H1 (cell line): ENCODE data around the gene GAB2. TPM values are rescaled to one million over a fixed set of nuclear protein-coding genes. Genes with fewer than 3 reads are reported as not detected.

Source experiments
- CTCF ChIA-PET: fragments of 300-600 bp; sonication (Branson Sonifier 250); formaldehyde crosslinking; loops from one replicate; lab custom pipeline; 2021; ENCODE audit not compliant: partially characterized antibody; lab: Charles Lee
- POLR2A ChIA-PET: fragments of 300-600 bp; sonication (Branson Sonifier 250); formaldehyde crosslinking; loops from one replicate; lab custom pipeline; 2021; ENCODE audit warnings: inconsistent platforms; ENCODE audit not compliant: partially characterized antibody; lab: Charles Lee
- DNase-seq, 2 experiments: peaks; one replicate each; pipeline versions ENCODE4 v3.0.0 to v3.0.0-alpha.2; 2010 to 2022; ENCODE audit warnings: low spot score in 2 of 2, low read depth in 1 of 2, mixed read lengths in 1 of 2
- FAIRE-seq: peaks from 2 replicates; lab custom pipeline; 2011; peaks lifted over from hg19 to GRCh38; lab: Jason Lieb, UNC
- H2AFZ ChIP-seq: 2 replicates; pipeline ENCODE4 v1.8.1; 2012; ENCODE audit warnings: low read length, inconsistent platforms
- H2AK5ac ChIP-seq: 2 replicates; pipeline ENCODE4 v1.6.1; 2013; ENCODE audit warnings: low read depth, low read length
- H2BK120ac ChIP-seq: replicated peaks from 2 replicates; pipeline ENCODE3; 2013; ENCODE audit warnings: low read depth, low read length, inconsistent platforms
- H2BK12ac ChIP-seq: 2 replicates; pipeline ENCODE4 v1.6.1; 2013; ENCODE audit warnings: low read depth, low read length
- H2BK15ac ChIP-seq: 2 replicates; pipeline ENCODE4 v1.6.1; 2013; ENCODE audit warnings: low read length
- H2BK20ac ChIP-seq: 2 replicates; pipeline ENCODE4 v1.6.1; 2013; ENCODE audit warnings: low read length
- H2BK5ac ChIP-seq: 2 replicates; pipeline ENCODE4 v1.6.1; 2013; ENCODE audit warnings: low read depth, low read length
- H3K14ac ChIP-seq: 2 replicates; pipeline ENCODE4 v1.6.1; 2013; ENCODE audit warnings: inconsistent platforms; ENCODE audit not compliant: insufficient read length
- H3K18ac ChIP-seq: 2 replicates; pipeline ENCODE4 v1.6.1; 2013; ENCODE audit warnings: low read length; ENCODE audit errors: extremely low read depth
- H3K23ac ChIP-seq: 2 replicates; pipeline ENCODE4 v1.6.1; 2013; ENCODE audit warnings: inconsistent platforms; ENCODE audit not compliant: insufficient read length
- H3K23me2 ChIP-seq: 2 replicates; pipeline ENCODE4 v1.6.1; 2013; ENCODE audit warnings: low read depth, low read length
- H3K27ac ChIP-seq: 2 replicates; pipeline ENCODE4 v1.6.1; 2011; ENCODE audit warnings: low read depth, low read length, inconsistent platforms
- H3K27me3 ChIP-seq, 4 experiments: replicated peaks in 1 of 4; 1 replicate in 1 of 4; 2 replicates in 3 of 4; pipeline versions ENCODE4 v1.6.1 to v1.8.1; 2011 to 2013; ENCODE audit warnings: low read length in 3 of 4, mild to moderate bottlenecking in 3 of 4, inconsistent platforms in 2 of 4, mixed read lengths in 2 of 4, moderate library complexity in 1 of 4; ENCODE audit not compliant: control insufficient read depth in 3 of 4, insufficient read depth in 3 of 4; ENCODE audit errors: extremely low read depth in 1 of 4
- H3K36me3 ChIP-seq, 4 experiments: 2 replicates each; pipeline versions ENCODE4 v1.6.1 to v1.8.1; 2011 to 2013; ENCODE audit warnings: mild to moderate bottlenecking in 4 of 4, low read length in 3 of 4, moderate library complexity in 2 of 4, control low read depth in 1 of 4, inconsistent platforms in 1 of 4; ENCODE audit not compliant: insufficient read depth in 4 of 4, control insufficient read depth in 2 of 4
- H3K4ac ChIP-seq: replicated peaks from 2 replicates; pipeline ENCODE3; 2013; ENCODE audit warnings: low read length, low read depth, mixed read lengths, inconsistent platforms; ENCODE audit not compliant: insufficient read length
- H3K4me1 ChIP-seq, 4 experiments: replicated peaks in 1 of 4; 1 replicate in 1 of 4; 2 replicates in 3 of 4; pipeline versions ENCODE4 v1.6.1 to v1.8.1; 2011 to 2013; ENCODE audit warnings: low read length in 3 of 4, inconsistent platforms in 2 of 4, mixed read lengths in 1 of 4; ENCODE audit not compliant: insufficient read depth in 4 of 4, control insufficient read depth in 3 of 4
- H3K4me2 ChIP-seq, 2 experiments: 2 replicates each; pipeline versions ENCODE4 v1.6.1 to v1.8.1; 2011 to 2013; ENCODE audit warnings: low read depth in 2 of 2, low read length in 2 of 2, control low read depth in 1 of 2, inconsistent platforms in 1 of 2, mild to moderate bottlenecking in 1 of 2; ENCODE audit not compliant: insufficient read depth in 1 of 2
- H3K4me3 ChIP-seq, 4 experiments: fragments of 200-600, 300-600 bp in 1 of 4; sonication (generic), shearing (Covaris generic), sonication (Bioruptor Twin) in 1 of 4; 2 replicates each; pipeline versions ENCODE4 v1.5.1 to v1.8.1; 2011 to 2016; ENCODE audit warnings: low read length in 4 of 4, low read depth in 3 of 4, control low read depth in 2 of 4, inconsistent platforms in 2 of 4, mild to moderate bottlenecking in 2 of 4, mixed read lengths in 1 of 4, moderate library complexity in 1 of 4; ENCODE audit not compliant: insufficient read depth in 2 of 4; ENCODE audit errors: extremely low read depth in 1 of 4
- H3K56ac ChIP-seq: replicated peaks from 2 replicates; pipeline ENCODE3; 2013; ENCODE audit warnings: low read depth, mild to moderate bottlenecking, mixed read lengths, low read length, inconsistent platforms; ENCODE audit not compliant: insufficient read length
- H3K79me1 ChIP-seq: 2 replicates; pipeline ENCODE4 v1.6.1; 2013; ENCODE audit warnings: low read depth, low read length, control low read depth
- H3K79me2 ChIP-seq, 2 experiments: 2 replicates each; pipeline versions ENCODE4 v1.6.1 to v1.8.1; 2012 to 2013; ENCODE audit warnings: low read length in 2 of 2, mild to moderate bottlenecking in 2 of 2, inconsistent platforms in 1 of 2; ENCODE audit not compliant: insufficient read depth in 2 of 2, control insufficient read depth in 1 of 2
- H3K9ac ChIP-seq, 4 experiments: replicated peaks in 1 of 4; 1 replicate in 1 of 4; 2 replicates in 3 of 4; pipeline versions ENCODE4 v1.6.1 to v1.8.1; 2011 to 2013; ENCODE audit warnings: low read depth in 3 of 4, low read length in 3 of 4, control low read depth in 2 of 4, mild to moderate bottlenecking in 2 of 4, moderate library complexity in 2 of 4, inconsistent platforms in 1 of 4; ENCODE audit errors: extremely low read depth in 1 of 4
- H3K9me3 ChIP-seq, 2 experiments: 2 replicates each; pipeline versions ENCODE4 v1.6.1 to v1.8.1; 2012 to 2013; ENCODE audit warnings: mild to moderate bottlenecking in 2 of 2, moderate library complexity in 2 of 2, control low read depth in 1 of 2, inconsistent platforms in 1 of 2, low read depth in 1 of 2, low read length in 1 of 2, mixed read lengths in 1 of 2; ENCODE audit not compliant: insufficient read depth in 2 of 2
- H4K20me1 ChIP-seq, 2 experiments: replicated peaks in 1 of 2; 2 replicates each; pipeline versions ENCODE3 to v1.8.1; 2011 to 2013; ENCODE audit warnings: inconsistent platforms in 2 of 2, low read length in 2 of 2, mild to moderate bottlenecking in 1 of 2; ENCODE audit not compliant: insufficient read depth in 2 of 2, control insufficient read depth in 1 of 2
- H4K5ac ChIP-seq: 2 replicates; pipeline ENCODE4 v1.6.1; 2013; ENCODE audit warnings: low read length, low read depth, mixed read lengths, inconsistent platforms; ENCODE audit not compliant: insufficient read length
- H4K8ac ChIP-seq: 2 replicates; pipeline ENCODE4 v1.8.0; 2013; ENCODE audit warnings: mild to moderate bottlenecking, moderate library complexity, low read length, inconsistent platforms; ENCODE audit not compliant: insufficient read depth; ENCODE audit errors: extremely low read depth
- H4K91ac ChIP-seq: replicated peaks from 2 replicates; pipeline ENCODE3; 2013; ENCODE audit warnings: low read length, mixed read lengths, inconsistent platforms; ENCODE audit not compliant: insufficient read length
- BACH1 ChIP-seq: IDR thresholded peaks from 2 replicates; pipeline ENCODE4 v1.6.1; 2012; ENCODE audit warnings: low read length, improper control_type of control experiment
- FOSL1 ChIP-seq: IDR thresholded peaks from 2 replicates; pipeline ENCODE4 v1.6.1; 2011; ENCODE audit warnings: mild to moderate bottlenecking, low read depth, low read length, moderate library complexity; ENCODE audit not compliant: insufficient read depth
- SUZ12 ChIP-seq: fragments of 200-600 bp; sonication (generic); IDR thresholded peaks from 2 replicates; pipeline ENCODE4 v1.6.1; 2012; ENCODE audit warnings: mild to moderate bottlenecking, inconsistent platforms, low read length, moderate library complexity, mixed read lengths
- WGBS, 2 experiments: shearing (Covaris generic) in 1 of 2; methylation state at CpG; one replicate each; pipeline versions ENCODE4 v1.1.6 to v1.1.7; 2013 to 2015; ENCODE audit warnings: low lambda C conversion rate in 2 of 2, mixed read lengths in 2 of 2, inconsistent platforms in 1 of 2, low coverage in 1 of 2, missing lambda C conversion rate in 1 of 2; ENCODE audit not compliant: insufficient replicate concordance in 2 of 2, insufficient coverage in 1 of 2, insufficient read length in 1 of 2; ENCODE audit errors: extremely low coverage in 1 of 2, missing lambda C conversion rate in 1 of 2; 5-methylcytosine and 5-hydroxymethylcytosine counted together
- polyA plus RNA-seq, 7 experiments: library from polyadenylated mRNA; depleted of rRNA in 3 of 7; stranded (reverse) in 5 of 7; unstranded in 2 of 7; fragments of >200 nt in 5 of 7; fragments of 200-250 nt in 2 of 7; gene quantifications; 1 replicate in 5 of 7; 2 replicates in 1 of 7; 4 replicates in 1 of 7; pipeline versions ENCODE4 v1.2.1 to v1.2.3, GENCODE V29; 2011 to 2013; ENCODE audit warnings: missing spikeins in 2 of 7, mixed read lengths in 2 of 7
- total RNA-seq: library from RNA; stranded (reverse); fragmentation: NEBNext Ultra II Directional; extraction: Animal tissue kit (Norgen Biotek cat#: 25700); gene quantifications from 2 replicates; pipeline ENCODE4 v1.2.1, GENCODE V29; 2021
- TF ChIP-seq, protein P1 (sequence below): IDR thresholded peaks from 2 replicates; pipeline ENCODE4 v1.6.1; 2012; ENCODE audit warnings: inconsistent platforms
- TF ChIP-seq, protein P2 (sequence below), 3 experiments: IDR thresholded peaks; 1 replicate in 2 of 3; 2 replicates in 1 of 3; pipeline versions ENCODE4 v1.5.1 to v1.6.1; 2011; ENCODE audit warnings: low read length in 3 of 3, mild to moderate bottlenecking in 3 of 3, inconsistent platforms in 2 of 3, low read depth in 1 of 3, moderate library complexity in 1 of 3; ENCODE audit not compliant: insufficient read depth in 1 of 3; ENCODE audit errors: control extremely low read depth in 1 of 3

Gene GAB2
- total and polyA plus RNA-seq, 2 of the 8 experiments (the other 6 are each of a cell fraction or from before 2014, with no cell fraction given): 6.3 to 14.0 TPM

GRCh38 chr11:78351193-78351592, 66.4 kb downstream of the GAB2 start:
- H2BK20ac ChIP-seq: 0 out of 2 replicates have a peak overlapping the region, but pooled peaks have one; percentile 21
- no peak overlapping the region for H3K23ac ChIP-seq
- H3K9me3 ChIP-seq: no peaks in the 10 kb centered on the region
- H3K27ac ChIP-seq: no peak overlapping the region
- no peak for DNase-seq
- no peak overlapping the region for H3K56ac ChIP-seq
- no peak overlapping the region for H4K5ac ChIP-seq
- H2AFZ ChIP-seq: no peak overlapping the region
- WGBS, 2 experiments: 75% methylated on average over 3 of the region's 3 CpGs; no CpG with 5 or more reads in 1 of the 2 experiments
- H3K4me2 ChIP-seq: 0 out of 4 replicates have a peak overlapping the region, but pooled peaks of 1 of the 2 experiments have one; percentile 30
- H3K23me2 ChIP-seq: no peaks in the 10 kb centered on the region
- H2BK12ac ChIP-seq: no peak overlapping the region
- no peak overlapping the region for H3K4me3 ChIP-seq
- H3K36me3 ChIP-seq: no peaks in the 10 kb centered on the region
- H3K9ac ChIP-seq: no peak overlapping the region
- H3K27me3 ChIP-seq: no peaks in the 10 kb centered on the region
- H3K79me1 ChIP-seq: no peaks in the 10 kb centered on the region
- H2BK120ac ChIP-seq: no peak overlapping the region
- H4K8ac ChIP-seq: no peak overlapping the region
- no peak overlapping the region for H2BK5ac ChIP-seq
- no peak overlapping the region for H3K14ac ChIP-seq
- ChIA-PET POLR2A (interaction anchor here (1.4 kb wide), 1 partner anchor 13 kb away, joined by 4 read pairs; no protein-coding TSS in a partner anchor), CTCF (interaction anchor here (0.5 to 1.7 kb wide), 5 partner anchors 19 to 217 kb away, joined by 3 to 7 read pairs (median 3); no protein-coding TSS in a partner anchor)
- H3K4ac ChIP-seq: no peak overlapping the region
- H4K20me1 ChIP-seq: no peaks in the 10 kb centered on the region
- FAIRE-seq: no peak
- no peak overlapping the region for H4K91ac ChIP-seq
- H3K18ac ChIP-seq: no peak overlapping the region
- peaks cover 0 to 10% (median 5%) of the 10 kb centered on the region in 4 experiments; a peak in 6 of 7 replicates for H3K4me1 ChIP-seq
- no peak overlapping the region for H2BK15ac ChIP-seq
- H3K79me2 ChIP-seq: no peaks in the 10 kb centered on the region
- H2AK5ac ChIP-seq: no peak overlapping the region
- TF ChIP-seq, protein P1, sequence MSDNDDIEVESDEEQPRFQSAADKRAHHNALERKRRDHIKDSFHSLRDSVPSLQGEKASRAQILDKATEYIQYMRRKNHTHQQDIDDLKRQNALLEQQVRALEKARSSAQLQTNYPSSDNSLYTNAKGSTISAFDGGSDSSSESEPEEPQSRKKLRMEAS: no peak
- TF ChIP-seq, protein P2, sequence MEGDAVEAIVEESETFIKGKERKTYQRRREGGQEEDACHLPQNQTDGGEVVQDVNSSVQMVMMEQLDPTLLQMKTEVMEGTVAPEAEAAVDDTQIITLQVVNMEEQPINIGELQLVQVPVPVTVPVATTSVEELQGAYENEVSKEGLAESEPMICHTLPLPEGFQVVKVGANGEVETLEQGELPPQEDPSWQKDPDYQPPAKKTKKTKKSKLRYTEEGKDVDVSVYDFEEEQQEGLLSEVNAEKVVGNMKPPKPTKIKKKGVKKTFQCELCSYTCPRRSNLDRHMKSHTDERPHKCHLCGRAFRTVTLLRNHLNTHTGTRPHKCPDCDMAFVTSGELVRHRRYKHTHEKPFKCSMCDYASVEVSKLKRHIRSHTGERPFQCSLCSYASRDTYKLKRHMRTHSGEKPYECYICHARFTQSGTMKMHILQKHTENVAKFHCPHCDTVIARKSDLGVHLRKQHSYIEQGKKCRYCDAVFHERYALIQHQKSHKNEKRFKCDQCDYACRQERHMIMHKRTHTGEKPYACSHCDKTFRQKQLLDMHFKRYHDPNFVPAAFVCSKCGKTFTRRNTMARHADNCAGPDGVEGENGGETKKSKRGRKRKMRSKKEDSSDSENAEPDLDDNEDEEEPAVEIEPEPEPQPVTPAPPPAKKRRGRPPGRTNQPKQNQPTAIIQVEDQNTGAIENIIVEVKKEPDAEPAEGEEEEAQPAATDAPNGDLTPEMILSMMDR (IDR thresholded peaks at IDR 0.05; ENCODE audit: control extremely low read depth in 1 of 3, insufficient read depth in 1 of 3, low read depth in 1 of 3, low read length in 3 of 3): no peak
- no peak for TF ChIP-seq BACH1
- no peak for TF ChIP-seq SUZ12
- TF ChIP-seq FOSL1: no peak
